Measurements from ENCODE around the gene SLC25A5.
"Not testable (repeated sequence)": the region's sequence is repeated elsewhere in the genome, so short reads cannot be mapped to it uniquely, and the experiment has no call there.

Gene SLC25A5

GRCh38 chrX:119482041-119482440, 13.8 kb downstream of the SLC25A5 start:
- H3K9me3 ChIP-seq (ENCODE audit: insufficient read depth, low read length) = no peaks in the 10 kb centered on the region
- H3K9me2 ChIP-seq (replicated peaks; ENCODE audit: insufficient read depth, low read length) = no peaks in the 10 kb centered on the region
- H3F3A ChIP-seq (ENCODE audit: insufficient read depth) = no peaks in the 10 kb centered on the region
- H3K79me2 ChIP-seq (ENCODE audit: insufficient read depth, low read length) = no peaks in the 10 kb centered on the region
- no peaks in the 10 kb centered on the region for H3K36me3 ChIP-seq (ENCODE audit: low read length)
- H2AFZ ChIP-seq (ENCODE audit: low read depth, low read length, severe bottlenecking) = peak overlapping the region; percentile 81
- no peaks in the 10 kb centered on the region for H4K20me1 ChIP-seq (ENCODE audit: low read depth, low read length)
- no peak for TF ChIP-seq EZH2phosphoT487 (conservative IDR thresholded peaks at IDR 0.05; ENCODE audit: low read length)
- no peak for TF ChIP-seq CTCF (IDR thresholded peaks at IDR 0.05; ENCODE audit: insufficient read depth, low read length, poor library complexity, severe bottlenecking)
- H3K4me3 ChIP-seq (ENCODE audit: insufficient read depth, low read length, poor library complexity, severe bottlenecking) = no peak overlapping the region
- no peaks in the 10 kb centered on the region for H3K27me3 ChIP-seq (ENCODE audit: low read length)
- H3K4me2 ChIP-seq (ENCODE audit: low read depth, low read length, poor library complexity, severe bottlenecking) = peak overlapping the region; percentile 66
- no peak overlapping the region for H3K27ac ChIP-seq (ENCODE audit: low read depth, low read length)
- peak overlapping the region; percentile 47 for H3K9ac ChIP-seq (ENCODE audit: low read length)

GRCh38 chrX:119482481-119483480, 14.5 kb downstream of the SLC25A5 start:
- no peaks in the 10 kb centered on the region for H3K79me2 ChIP-seq (ENCODE audit: insufficient read depth, low read length)
- H3K9me3 ChIP-seq (ENCODE audit: insufficient read depth, low read length) = no peaks in the 10 kb centered on the region
- H3K36me3 ChIP-seq (ENCODE audit: low read length) = no peaks in the 10 kb centered on the region
- no peaks in the 10 kb centered on the region for H3K27me3 ChIP-seq (ENCODE audit: low read length)
- no peaks in the 10 kb centered on the region for H3K9me2 ChIP-seq (replicated peaks; ENCODE audit: insufficient read depth, low read length)
- no peaks in the 10 kb centered on the region for H3F3A ChIP-seq (ENCODE audit: insufficient read depth)
- no peaks in the 10 kb centered on the region for H4K20me1 ChIP-seq (ENCODE audit: low read depth, low read length)
- no peak for TF ChIP-seq EZH2phosphoT487 (conservative IDR thresholded peaks at IDR 0.05; ENCODE audit: low read length)
- peak; percentile 47 for TF ChIP-seq CTCF (IDR thresholded peaks at IDR 0.05; ENCODE audit: insufficient read depth, low read length, poor library complexity, severe bottlenecking)
- no peak overlapping the region for H3K4me3 ChIP-seq (ENCODE audit: insufficient read depth, low read length, poor library complexity, severe bottlenecking)
- H2AFZ ChIP-seq (ENCODE audit: low read depth, low read length, severe bottlenecking) = peak overlapping the region; percentile 81
- peak overlapping the region; percentile 47 for H3K9ac ChIP-seq (ENCODE audit: low read length)
- peak overlapping the region; percentile 66 for H3K4me2 ChIP-seq (ENCODE audit: low read depth, low read length, poor library complexity, severe bottlenecking)
- H3K27ac ChIP-seq (ENCODE audit: low read depth, low read length) = no peak overlapping the region

GRCh38 chrX:119486745-119487144, 18.5 kb downstream of the SLC25A5 start:
- Histone ChIP-seq H3K27me3 (ENCODE audit: low read length) (no peaks in the 10 kb centered on the region), H3K79me2 (ENCODE audit: insufficient read depth, low read length) (no peaks in the 10 kb centered on the region), H3K9ac (ENCODE audit: low read length) (no peak overlapping the region), H2AFZ (ENCODE audit: low read depth, low read length, severe bottlenecking) (no peak overlapping the region), H3K36me3 (ENCODE audit: low read length) (no peaks in the 10 kb centered on the region), H3K4me3 (ENCODE audit: insufficient read depth, low read length, poor library complexity, severe bottlenecking) (no peak overlapping the region), H4K20me1 (ENCODE audit: low read depth, low read length) (no peaks in the 10 kb centered on the region), H3K9me2 (replicated peaks; ENCODE audit: insufficient read depth, low read length) (no peaks in the 10 kb centered on the region), H3F3A (ENCODE audit: insufficient read depth) (no peaks in the 10 kb centered on the region), H3K9me3 (ENCODE audit: insufficient read depth, low read length) (no peaks in the 10 kb centered on the region), H3K4me2 (ENCODE audit: low read depth, low read length, poor library complexity, severe bottlenecking) (no peak overlapping the region), H3K27ac (ENCODE audit: low read depth, low read length) (no peak overlapping the region)
- no peak for TF ChIP-seq CTCF (IDR thresholded peaks at IDR 0.05; ENCODE audit: insufficient read depth, low read length, poor library complexity, severe bottlenecking)
- no peak for TF ChIP-seq EZH2phosphoT487 (conservative IDR thresholded peaks at IDR 0.05; ENCODE audit: low read length)

GRCh38 chrX:119487766-119488165, 19.5 kb downstream of the SLC25A5 start:
- not testable (repeated sequence) for H3K4me3 ChIP-seq (ENCODE audit: insufficient read depth, low read length, poor library complexity, severe bottlenecking); H3K4me2 ChIP-seq (ENCODE audit: low read depth, low read length, poor library complexity, severe bottlenecking); H4K20me1 ChIP-seq (ENCODE audit: low read depth, low read length); H3K9me3 ChIP-seq (ENCODE audit: insufficient read depth, low read length); H2AFZ ChIP-seq (ENCODE audit: low read depth, low read length, severe bottlenecking); H3K9ac ChIP-seq (ENCODE audit: low read length); H3K79me2 ChIP-seq (ENCODE audit: insufficient read depth, low read length); H3K9me2 ChIP-seq (replicated peaks; ENCODE audit: insufficient read depth, low read length); H3K27me3 ChIP-seq (ENCODE audit: low read length); H3K27ac ChIP-seq (ENCODE audit: low read depth, low read length); H3K36me3 ChIP-seq (ENCODE audit: low read length); H3F3A ChIP-seq (ENCODE audit: insufficient read depth)
